ENCODE data around the gene NEB. TPM values are rescaled to one million over a fixed set of nuclear protein-coding genes. Genes with fewer than 3 reads are reported as not detected.
"Not testable (repeated sequence)": the region's sequence is repeated elsewhere in the genome, so short reads cannot be mapped to it uniquely, and the experiment has no call there.

NEB gene
- polyA plus RNA-seq, 1 donor from 2014 or later = 0.38 TPM

DNA sequence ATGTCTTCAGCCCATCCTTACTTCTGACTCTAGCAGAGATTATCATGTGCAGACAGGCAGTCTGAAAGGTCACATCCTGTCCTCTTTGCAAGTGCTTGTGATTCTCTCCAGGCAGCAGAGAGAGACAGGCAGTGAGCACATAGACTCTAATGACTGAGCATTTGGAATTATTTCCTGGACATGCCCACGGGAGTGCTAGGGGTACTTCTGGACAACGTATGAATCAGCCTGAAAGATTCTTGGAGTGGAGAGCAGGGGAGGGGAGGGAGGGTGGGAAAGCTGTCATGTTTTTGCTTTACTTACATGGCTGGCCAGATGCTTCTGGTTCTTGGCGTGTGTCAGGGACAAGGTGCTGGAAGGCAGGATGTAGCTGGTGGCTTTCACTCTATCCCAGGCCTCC is 174.0 kb downstream of the NEB start:
- Histone ChIP-seq H3K27me3 (ENCODE audit: insufficient read depth, low read depth, low read length) (no peaks in the 10 kb centered on the region), H2AFZ (ENCODE audit: low read depth, low read length) (no peak overlapping the region), H3K4me2 (ENCODE audit: low read length) (no peak overlapping the region), H3K79me2 (replicated peaks; ENCODE audit: insufficient read depth, low read length) (no peaks in the 10 kb centered on the region), H3F3A (ENCODE audit: insufficient read depth, low read length, poor library complexity, severe bottlenecking) (no peaks in the 10 kb centered on the region), H3K4me3 (ENCODE audit: low read length) (no peak overlapping the region), H3K36me3 (ENCODE audit: insufficient read depth, low read length) (no peaks in the 10 kb centered on the region), H3K9ac (ENCODE audit: low read length) (no peak overlapping the region), H3K9me2 (ENCODE audit: insufficient read depth, low read length) (no peaks in the 10 kb centered on the region), H3K27ac (ENCODE audit: low read length) (no peak overlapping the region), H4K20me1 (ENCODE audit: insufficient read depth) (no peaks in the 10 kb centered on the region), H3K9me3 (ENCODE audit: low read length) (no peaks in the 10 kb centered on the region)
- TF ChIP-seq SMC3 (conservative IDR thresholded peaks at IDR 0.05; ENCODE audit: poor library complexity) (no peak), EZH2 (IDR thresholded peaks at IDR 0.05; ENCODE audit: borderline replicate concordance, insufficient read depth, low read length, poor library complexity, severe bottlenecking) (no peak), EP300 (conservative IDR thresholded peaks at IDR 0.05; ENCODE audit: poor library complexity, severe bottlenecking) (no peak), CTCF (IDR thresholded peaks at IDR 0.05; ENCODE audit: poor library complexity, severe bottlenecking) (no peak), MXI1 (conservative IDR thresholded peaks at IDR 0.05; ENCODE audit: poor library complexity, severe bottlenecking) (no peak), POLR2AphosphoS5 (IDR thresholded peaks at IDR 0.05) (no peak), RAD21 (conservative IDR thresholded peaks at IDR 0.05) (no peak), TAF1 (IDR thresholded peaks at IDR 0.05; ENCODE audit: low read depth) (no peak)
- TF ChIP-seq, protein P1, sequence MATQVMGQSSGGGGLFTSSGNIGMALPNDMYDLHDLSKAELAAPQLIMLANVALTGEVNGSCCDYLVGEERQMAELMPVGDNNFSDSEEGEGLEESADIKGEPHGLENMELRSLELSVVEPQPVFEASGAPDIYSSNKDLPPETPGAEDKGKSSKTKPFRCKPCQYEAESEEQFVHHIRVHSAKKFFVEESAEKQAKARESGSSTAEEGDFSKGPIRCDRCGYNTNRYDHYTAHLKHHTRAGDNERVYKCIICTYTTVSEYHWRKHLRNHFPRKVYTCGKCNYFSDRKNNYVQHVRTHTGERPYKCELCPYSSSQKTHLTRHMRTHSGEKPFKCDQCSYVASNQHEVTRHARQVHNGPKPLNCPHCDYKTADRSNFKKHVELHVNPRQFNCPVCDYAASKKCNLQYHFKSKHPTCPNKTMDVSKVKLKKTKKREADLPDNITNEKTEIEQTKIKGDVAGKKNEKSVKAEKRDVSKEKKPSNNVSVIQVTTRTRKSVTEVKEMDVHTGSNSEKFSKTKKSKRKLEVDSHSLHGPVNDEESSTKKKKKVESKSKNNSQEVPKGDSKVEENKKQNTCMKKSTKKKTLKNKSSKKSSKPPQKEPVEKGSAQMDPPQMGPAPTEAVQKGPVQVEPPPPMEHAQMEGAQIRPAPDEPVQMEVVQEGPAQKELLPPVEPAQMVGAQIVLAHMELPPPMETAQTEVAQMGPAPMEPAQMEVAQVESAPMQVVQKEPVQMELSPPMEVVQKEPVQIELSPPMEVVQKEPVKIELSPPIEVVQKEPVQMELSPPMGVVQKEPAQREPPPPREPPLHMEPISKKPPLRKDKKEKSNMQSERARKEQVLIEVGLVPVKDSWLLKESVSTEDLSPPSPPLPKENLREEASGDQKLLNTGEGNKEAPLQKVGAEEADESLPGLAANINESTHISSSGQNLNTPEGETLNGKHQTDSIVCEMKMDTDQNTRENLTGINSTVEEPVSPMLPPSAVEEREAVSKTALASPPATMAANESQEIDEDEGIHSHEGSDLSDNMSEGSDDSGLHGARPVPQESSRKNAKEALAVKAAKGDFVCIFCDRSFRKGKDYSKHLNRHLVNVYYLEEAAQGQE (IDR thresholded peaks at IDR 0.05; ENCODE audit: borderline replicate concordance) = no peak

DNA sequence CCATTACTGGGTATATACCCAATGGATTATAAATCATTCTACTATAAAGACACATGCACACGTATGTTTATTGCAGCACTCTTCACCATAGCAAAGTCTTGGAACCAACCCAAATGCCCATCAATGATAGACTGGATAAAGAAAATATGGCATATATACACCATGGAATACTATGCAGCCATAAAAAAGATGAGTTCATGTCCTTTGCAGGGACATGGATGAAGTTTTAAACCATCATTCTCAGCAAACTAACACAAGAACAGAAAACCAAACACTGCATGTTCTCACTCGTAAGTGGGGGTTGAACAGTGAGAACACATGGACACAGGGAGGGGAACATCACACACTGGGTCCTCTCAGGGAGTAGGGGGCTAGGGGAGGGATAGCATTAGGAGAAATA is 174.8 kb downstream of the NEB start:
- not testable (repeated sequence) for H3K4me3 ChIP-seq (ENCODE audit: low read length); H2AFZ ChIP-seq (ENCODE audit: low read depth, low read length); H4K20me1 ChIP-seq (ENCODE audit: insufficient read depth)

GRCh38 chr2:151557883-151558282 is 176.4 kb downstream of the NEB start:
- not testable (repeated sequence) for H3K27me3 ChIP-seq (ENCODE audit: insufficient read depth, low read depth, low read length); H3K9me2 ChIP-seq (ENCODE audit: insufficient read depth, low read length); H3K4me2 ChIP-seq (ENCODE audit: low read length); H3K36me3 ChIP-seq (ENCODE audit: insufficient read depth, low read length); H4K20me1 ChIP-seq (ENCODE audit: insufficient read depth); H3K9me3 ChIP-seq (ENCODE audit: low read length); H3F3A ChIP-seq (ENCODE audit: insufficient read depth, low read length, poor library complexity, severe bottlenecking); H3K9ac ChIP-seq (ENCODE audit: low read length); H3K79me2 ChIP-seq (replicated peaks; ENCODE audit: insufficient read depth, low read length); H3K4me3 ChIP-seq (ENCODE audit: low read length); H2AFZ ChIP-seq (ENCODE audit: low read depth, low read length); H3K27ac ChIP-seq (ENCODE audit: low read length)

More for the DNA sequence above, 174.8 kb downstream of the NEB start:
- H3K79me2 ChIP-seq (replicated peaks; ENCODE audit: insufficient read depth, low read length); H3K9me2 ChIP-seq (ENCODE audit: insufficient read depth, low read length); H3K27me3 ChIP-seq (ENCODE audit: insufficient read depth, low read depth, low read length); H3K4me2 ChIP-seq (ENCODE audit: low read length); H3K9ac ChIP-seq (ENCODE audit: low read length); H3F3A ChIP-seq (ENCODE audit: insufficient read depth, low read length, poor library complexity, severe bottlenecking); H3K9me3 ChIP-seq (ENCODE audit: low read length); H3K36me3 ChIP-seq (ENCODE audit: insufficient read depth, low read length); H3K27ac ChIP-seq (ENCODE audit: low read length): not testable (repeated sequence)
